ENCODE data around the gene LIPN.

- TF ChIP-seq RXRA (IDR thresholded peaks at IDR 0.05; ENCODE audit: insufficient read depth, low read depth, low read length) (no peak), EZH2 (IDR thresholded peaks at IDR 0.05; ENCODE audit: low read depth, low read length, severe bottlenecking) (no peak), RNF2 (IDR thresholded peaks at IDR 0.05; ENCODE audit: borderline replicate concordance, low read depth, low read length, missing control alignments, poor library complexity, severe bottlenecking) (no peak), RBBP5 (IDR thresholded peaks at IDR 0.05; ENCODE audit: borderline replicate concordance, low read depth, low read length) (no peak), SIN3A (conservative IDR thresholded peaks at IDR 0.05 in 1 of 2, IDR thresholded peaks at IDR 0.05 in 1 of 2; ENCODE audit: low read depth in 1 of 2, low read length in 2 of 2) (no peak), ZNF274 (IDR thresholded peaks at IDR 0.05; ENCODE audit: borderline replicate concordance, extremely low read depth, low read length) (no peak), SUZ12 (IDR thresholded peaks at IDR 0.05; ENCODE audit: low read length) (no peak), POLR2A (IDR thresholded peaks at IDR 0.05; ENCODE audit: control extremely low read depth in 1 of 2, low read depth in 2 of 2, low read length in 2 of 2) (no peak), CTCF (IDR thresholded peaks at IDR 0.05; ENCODE audit: control extremely low read depth in 1 of 3, insufficient read depth in 1 of 3, low read depth in 1 of 3, low read length in 3 of 3) (no peak)
These were observed 59.5 kb downstream of the LIPN start for GRCh38 chr10:88819290-88819689.
